Fibroblast of pulmonary artery (primary cell): ENCODE data around the gene SPOP.

Experiments
- DNase-seq: peaks from one replicate; pipeline ENCODE4 v3.0.0-alpha.2; 2010; ENCODE audit warnings: low read depth
- H3K4me3 ChIP-seq: replicated peaks from 2 replicates; pipeline ENCODE4 v1.5.1; 2011; ENCODE audit warnings: low read depth, mild to moderate bottlenecking, control low read depth, low read length, moderate library complexity
- CTCF ChIP-seq: IDR thresholded peaks from 2 replicates; pipeline ENCODE4 v1.5.1; 2011; ENCODE audit warnings: mild to moderate bottlenecking, control low read depth, low read length, inconsistent platforms; ENCODE audit errors: missing control alignments

SPOP gene

GRCh38 chr17:49618028-49618611, 59.8 kb downstream of the SPOP start:
- H3K4me3 ChIP-seq: no peak overlapping the region
- TF ChIP-seq CTCF: no peak
- no peak for DNase-seq

- TF ChIP-seq CTCF: no peak
- H3K4me3 ChIP-seq: no peak overlapping the region
- peak; percentile 89 for DNase-seq
These were observed 61.2 kb downstream of the SPOP start for GRCh38 chr17:49616601-49617131.

GRCh38 chr17:49616086-49616485, 61.8 kb downstream of the SPOP start:
- no peak for DNase-seq

GRCh38 chr17:49613182-49613800, 64.6 kb downstream of the SPOP start:
- no peak for DNase-seq
- TF ChIP-seq CTCF: no peak
- H3K4me3 ChIP-seq: no peak overlapping the region

More at GRCh38 chr17:49616086-49616485, 61.8 kb downstream of the SPOP start:
- TF ChIP-seq CTCF: peak; percentile 38
- no peak overlapping the region for H3K4me3 ChIP-seq

GRCh38 chr17:49612726-49613125, 65.2 kb downstream of the SPOP start:
- no peak for TF ChIP-seq CTCF
- H3K4me3 ChIP-seq: no peak overlapping the region
- no peak for DNase-seq

- no peak overlapping the region for H3K4me3 ChIP-seq
- DNase-seq: peak; percentile 19
- TF ChIP-seq CTCF: no peak
These were observed 66.9 kb downstream of the SPOP start for GRCh38 chr17:49610883-49611584.
